GM13977 (cell line): ENCODE measurements around the gene RHOT1.

Source experiments
- DNase-seq: peaks from one replicate; pipeline ENCODE4 v3.0.0; 2012; ENCODE audit warnings: low spot score
- in situ Hi-C: fragments of 300-500 bp; cut with MboI; formaldehyde crosslinking; loops from one replicate; pipeline ENCODE4 v1.12.0; 2022; ENCODE audit warnings: low sequenced_read_pairs, low pct_unique_long_range_greater_than_20kb, mixed read lengths, inconsistent platforms; ENCODE audit not compliant: unreplicated experiment
- TF ChIP-seq, protein P1 (sequence below): IDR thresholded peaks from 2 replicates; pipeline ENCODE4 v1.5.1; 2012; ENCODE audit warnings: mild to moderate bottlenecking, control low read depth; ENCODE audit not compliant: insufficient read depth; ENCODE audit errors: extremely low read depth, missing control alignments

The RHOT1 gene

DNA sequence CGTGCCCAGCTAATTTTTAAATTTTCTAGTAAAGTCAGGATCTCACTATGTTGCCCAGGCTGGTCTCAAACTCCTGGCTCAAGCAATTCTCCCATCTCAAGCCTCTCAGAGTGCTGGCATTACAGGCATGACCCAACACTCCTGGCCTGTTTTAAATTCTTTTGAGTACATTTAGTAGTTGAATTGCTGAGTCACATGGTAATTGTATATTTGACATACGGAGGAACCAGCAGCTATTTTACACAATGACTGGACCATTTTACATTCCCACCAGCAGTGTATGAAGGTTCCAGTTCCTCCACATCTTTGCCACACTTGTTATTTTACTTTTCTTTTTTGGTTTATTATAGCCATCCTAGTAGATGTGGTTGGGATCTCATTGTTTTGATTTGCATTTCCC is 43.6 kb downstream of the RHOT1 start:
- TF ChIP-seq, protein P1, sequence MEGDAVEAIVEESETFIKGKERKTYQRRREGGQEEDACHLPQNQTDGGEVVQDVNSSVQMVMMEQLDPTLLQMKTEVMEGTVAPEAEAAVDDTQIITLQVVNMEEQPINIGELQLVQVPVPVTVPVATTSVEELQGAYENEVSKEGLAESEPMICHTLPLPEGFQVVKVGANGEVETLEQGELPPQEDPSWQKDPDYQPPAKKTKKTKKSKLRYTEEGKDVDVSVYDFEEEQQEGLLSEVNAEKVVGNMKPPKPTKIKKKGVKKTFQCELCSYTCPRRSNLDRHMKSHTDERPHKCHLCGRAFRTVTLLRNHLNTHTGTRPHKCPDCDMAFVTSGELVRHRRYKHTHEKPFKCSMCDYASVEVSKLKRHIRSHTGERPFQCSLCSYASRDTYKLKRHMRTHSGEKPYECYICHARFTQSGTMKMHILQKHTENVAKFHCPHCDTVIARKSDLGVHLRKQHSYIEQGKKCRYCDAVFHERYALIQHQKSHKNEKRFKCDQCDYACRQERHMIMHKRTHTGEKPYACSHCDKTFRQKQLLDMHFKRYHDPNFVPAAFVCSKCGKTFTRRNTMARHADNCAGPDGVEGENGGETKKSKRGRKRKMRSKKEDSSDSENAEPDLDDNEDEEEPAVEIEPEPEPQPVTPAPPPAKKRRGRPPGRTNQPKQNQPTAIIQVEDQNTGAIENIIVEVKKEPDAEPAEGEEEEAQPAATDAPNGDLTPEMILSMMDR, result no peak
- no peak for DNase-seq
- in situ Hi-C loops, result no loop called here

DNA sequence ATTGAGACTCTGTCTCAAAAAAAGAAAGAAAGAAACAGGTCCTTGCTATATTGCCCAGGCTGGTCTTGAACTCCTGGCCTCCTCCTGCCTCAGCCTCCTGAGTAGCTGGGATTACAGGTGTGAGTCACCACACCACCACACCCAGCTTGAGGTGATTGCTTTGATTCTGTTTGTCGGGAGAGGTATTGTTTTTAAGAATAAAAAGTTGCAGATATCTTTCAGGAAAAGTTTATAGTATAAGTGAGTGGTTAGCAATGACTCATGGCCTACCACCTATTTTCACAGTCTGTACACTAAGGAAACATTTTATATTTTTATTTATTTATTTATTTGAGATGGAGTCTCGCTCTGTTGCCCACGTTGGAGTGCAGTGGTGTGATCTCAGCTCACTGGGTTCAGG is 45.0 kb downstream of the RHOT1 start:
- in situ Hi-C loops, result no loop called here
- no peak for DNase-seq
- TF ChIP-seq, protein P1, result no peak

DNA sequence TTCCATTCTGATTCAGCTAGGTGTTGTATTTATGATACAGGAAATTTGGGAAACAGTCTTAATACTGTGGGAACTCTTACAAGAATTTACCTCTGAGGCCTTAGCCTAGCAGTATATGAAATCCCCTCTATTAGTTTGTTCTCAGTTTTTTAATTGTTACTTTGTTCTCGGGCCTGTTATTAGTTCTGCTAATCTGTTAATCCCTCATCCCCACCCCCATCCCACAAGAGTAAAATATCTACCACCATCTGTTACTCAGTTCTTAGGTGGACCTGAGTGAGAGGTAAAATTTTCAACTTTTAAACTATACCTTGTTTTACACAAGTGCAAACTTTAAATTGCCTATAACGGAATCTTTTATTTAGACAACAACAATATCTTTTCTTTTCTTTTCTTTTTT is 47.0 kb downstream of the RHOT1 start:
- no peak for DNase-seq
- TF ChIP-seq, protein P1, result no peak
- in situ Hi-C loops, result no loop called here

DNA sequence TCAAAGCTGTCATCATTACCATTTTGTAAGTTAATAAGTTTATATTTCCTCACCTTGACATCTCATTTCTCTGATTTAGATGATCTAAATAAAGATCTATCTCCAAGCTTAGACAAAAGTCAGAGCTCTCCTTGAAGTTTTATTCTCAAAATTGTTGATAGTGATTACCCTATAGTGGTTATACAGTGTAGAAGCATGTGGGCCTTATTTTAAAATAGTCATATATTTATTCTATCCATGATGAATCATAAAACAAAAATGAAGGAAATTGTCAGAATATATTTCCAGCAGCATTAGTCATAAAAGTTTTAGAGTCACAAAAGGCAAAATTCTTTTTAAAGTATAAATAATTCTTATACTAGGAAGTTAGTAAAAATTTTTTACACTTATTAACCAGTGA is 49.0 kb downstream of the RHOT1 start:
- in situ Hi-C loops, result no loop called here
- DNase-seq, result no peak
- TF ChIP-seq, protein P1, result no peak

DNA sequence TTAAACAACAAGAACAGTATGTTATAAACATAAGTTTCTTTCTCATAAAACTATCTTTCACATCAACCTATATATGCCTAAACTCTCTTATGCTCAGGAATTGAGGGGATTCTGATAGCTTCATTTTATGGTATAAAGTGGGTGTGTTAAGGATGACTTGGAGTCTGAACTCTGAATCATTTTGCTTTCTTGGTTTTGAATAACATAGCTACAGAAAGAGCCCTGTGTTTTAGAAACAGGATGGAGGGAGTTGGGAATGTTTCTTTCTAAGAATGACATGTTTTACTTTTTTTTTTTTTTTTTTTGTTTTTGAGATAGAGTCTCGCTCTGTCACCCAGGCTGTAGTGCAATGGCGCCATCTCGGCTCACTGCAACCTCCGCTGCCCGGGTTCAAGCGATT is 50.1 kb downstream of the RHOT1 start:
- TF ChIP-seq, protein P1, result no peak
- no peak for DNase-seq
- in situ Hi-C loops, result no loop called here

DNA sequence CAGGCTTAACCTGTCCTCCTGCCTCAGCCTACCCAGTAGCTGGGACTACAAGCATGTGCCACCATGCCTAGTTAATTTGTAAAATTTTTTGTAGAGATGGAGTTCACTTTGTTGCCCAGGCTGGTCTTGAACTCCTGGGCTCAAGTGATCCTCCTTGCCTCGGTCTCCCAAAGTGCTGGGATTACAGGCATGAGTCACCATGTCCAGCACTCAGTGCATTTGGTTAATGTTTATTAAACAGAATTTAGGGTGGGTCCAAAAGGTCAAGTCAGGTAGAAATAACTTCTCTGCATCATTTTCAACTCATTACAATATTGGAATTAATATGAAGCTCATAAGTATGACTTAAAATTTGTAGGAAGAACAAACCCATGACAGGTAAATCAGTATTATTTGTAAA is 55.7 kb downstream of the RHOT1 start:
- DNase-seq, result no peak
- TF ChIP-seq, protein P1, result no peak
- in situ Hi-C loops, result no loop called here

DNA sequence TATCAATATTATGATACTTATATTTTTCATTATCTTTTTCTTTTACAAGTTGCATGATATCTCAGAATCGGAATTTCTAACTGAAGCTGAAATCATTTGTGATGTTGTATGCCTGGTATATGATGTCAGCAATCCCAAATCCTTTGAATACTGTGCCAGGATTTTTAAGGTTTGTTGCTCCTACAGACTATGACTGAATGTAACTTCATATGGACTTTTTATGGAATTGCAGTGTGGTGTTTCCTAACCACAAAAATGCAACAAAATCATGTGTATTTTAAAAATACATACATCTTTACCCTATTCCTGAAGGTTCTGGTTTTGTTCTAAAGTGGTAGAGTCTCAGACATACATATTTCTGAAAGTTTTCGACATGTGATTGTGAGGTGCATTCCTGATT is 64.6 kb downstream of the RHOT1 start:
- DNase-seq, result no peak
- in situ Hi-C loops, result no loop called here
- TF ChIP-seq, protein P1, result no peak
